ENCODE data around the gene NUDT7. TPM values are rescaled to one million over a fixed set of nuclear protein-coding genes. Genes with fewer than 3 reads are reported as not detected.

The NUDT7 gene
- total and polyA plus RNA-seq, 2 experiments from 2014 or later = 5.6 to 14.3 TPM

- no peak overlapping the region for H2AFZ ChIP-seq
- H3K9me3 Mint-ChIP-seq = no peaks in the 10 kb centered on the region
- peak; percentile 91 for ATAC-seq
These were observed 46.6 kb upstream of the NUDT7 start for GRCh38 chr16:77675464-77676324.

GRCh38 chr16:77677129-77677528, 45.2 kb upstream of the NUDT7 start:
- no peak overlapping the region for H3K4me2 ChIP-seq
- peaks cover 6% of the 10 kb centered on the region for H3K4me1 ChIP-seq (ENCODE audit: insufficient read depth)
- H2AFZ ChIP-seq = no peak overlapping the region
- H3K9me2 ChIP-seq (ENCODE audit: insufficient read depth) = no peaks in the 10 kb centered on the region
- no peaks in the 10 kb centered on the region for H3K27me3 ChIP-seq (ENCODE audit: insufficient read depth)
- H3K36me3 ChIP-seq (ENCODE audit: insufficient read depth) = no peaks in the 10 kb centered on the region
- no peak overlapping the region for H3K4me3 ChIP-seq
- Mint-ChIP-seq H3K36me3 (ENCODE audit: low read depth) (no peaks in the 10 kb centered on the region), H3K4me3 (no peak overlapping the region), H3K27ac (no peak overlapping the region), H3K4me1 (0 out of 3 replicates have a peak, but pooled peaks cover 2% of the 10 kb centered on the region), H3K27me3 (ENCODE audit: insufficient read depth, low read depth, poor library complexity) (peaks cover 3% of the 10 kb centered on the region), H3K9me3 (no peaks in the 10 kb centered on the region)
- H3K27ac ChIP-seq (ENCODE audit: low read depth) = no peak overlapping the region
- H4K20me1 ChIP-seq (replicated peaks; ENCODE audit: insufficient read depth) = no peaks in the 10 kb centered on the region
- no peak for ATAC-seq
- no peaks in the 10 kb centered on the region for H3K79me2 ChIP-seq (replicated peaks; ENCODE audit: insufficient read depth)
- no peaks in the 10 kb centered on the region for H3F3A ChIP-seq (replicated peaks; ENCODE audit: low read depth)
- no peak for DNase-seq (ENCODE audit: low spot score)
- TF ChIP-seq NANOG (IDR thresholded peaks at IDR 0.05; ENCODE audit: borderline replicate concordance) (no peak), POLR2AphosphoS5 (IDR thresholded peaks at IDR 0.05; ENCODE audit: low read depth) (no peak), ZNF331 (CRISPR knock-in tag; IDR thresholded peaks at IDR 0.05; ENCODE audit: low read depth) (no peak), REST (IDR thresholded peaks at IDR 0.05; ENCODE audit: unreplicated experiment) (no peak)

More at GRCh38 chr16:77675464-77676324, 46.6 kb upstream of the NUDT7 start:
- Histone ChIP-seq H4K20me1 (replicated peaks; ENCODE audit: insufficient read depth) (no peaks in the 10 kb centered on the region), H3K36me3 (ENCODE audit: insufficient read depth) (no peaks in the 10 kb centered on the region), H3K9me2 (ENCODE audit: insufficient read depth) (no peaks in the 10 kb centered on the region), H3K27ac (ENCODE audit: low read depth) (no peak overlapping the region), H3K27me3 (ENCODE audit: insufficient read depth) (no peaks in the 10 kb centered on the region), H3K4me3 (no peak overlapping the region), H3F3A (replicated peaks; ENCODE audit: low read depth) (no peaks in the 10 kb centered on the region), H3K4me1 (ENCODE audit: insufficient read depth) (peaks cover 6% of the 10 kb centered on the region), H3K79me2 (replicated peaks; ENCODE audit: insufficient read depth) (no peaks in the 10 kb centered on the region), H3K4me2 (no peak overlapping the region)
- Mint-ChIP-seq H3K27me3 (ENCODE audit: insufficient read depth, low read depth, poor library complexity) (peaks cover 3% of the 10 kb centered on the region), H3K27ac (no peak overlapping the region), H3K4me1 (0 out of 3 replicates have a peak, but pooled peaks cover 2% of the 10 kb centered on the region), H3K4me3 (no peak overlapping the region), H3K36me3 (ENCODE audit: low read depth) (no peaks in the 10 kb centered on the region)
- TF ChIP-seq CTCF (conservative IDR thresholded peaks at IDR 0.05; ENCODE audit: low read depth in 2 of 2) (peak; percentile 94 to 98), CREB1 (CRISPR knock-in tag; IDR thresholded peaks at IDR 0.05; ENCODE audit: low read depth) (no peak)
- peak; percentile 86 for DNase-seq (ENCODE audit: low spot score)
